AG09319 (cell line): ENCODE data around the gene ARPC5.

ENCODE experiments used
- DNase-seq: peaks from one replicate; pipeline ENCODE4 v3.0.0-alpha.2; 2010; ENCODE audit warnings: low read depth; ENCODE audit errors: extremely low read depth
- TF ChIP-seq, protein P1 (sequence below): IDR thresholded peaks from 2 replicates; pipeline ENCODE4 v1.5.1; 2011; ENCODE audit warnings: low read depth, mild to moderate bottlenecking, inconsistent platforms, low read length, moderate library complexity

Gene ARPC5

DNA sequence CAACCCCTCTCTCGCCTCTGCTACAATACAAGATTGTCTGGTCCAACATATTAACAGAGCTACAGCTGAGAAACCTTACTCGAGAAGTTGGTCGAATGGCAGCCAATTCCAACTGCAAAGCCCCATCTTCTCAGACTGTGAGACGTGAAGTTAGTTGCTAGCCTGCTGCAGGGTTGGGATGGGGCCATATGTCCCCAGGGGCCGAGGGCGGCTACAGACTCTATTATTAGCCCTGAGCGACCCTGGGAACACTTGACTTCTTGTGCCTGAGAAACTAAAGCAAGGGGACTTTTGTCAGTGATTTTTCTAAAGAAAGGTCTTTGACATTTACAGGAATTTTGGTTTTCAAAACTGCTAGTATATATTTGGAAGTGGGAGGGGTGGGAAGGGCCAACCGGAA lies 59.0 kb downstream of the ARPC5 start:
- TF ChIP-seq, protein P1, sequence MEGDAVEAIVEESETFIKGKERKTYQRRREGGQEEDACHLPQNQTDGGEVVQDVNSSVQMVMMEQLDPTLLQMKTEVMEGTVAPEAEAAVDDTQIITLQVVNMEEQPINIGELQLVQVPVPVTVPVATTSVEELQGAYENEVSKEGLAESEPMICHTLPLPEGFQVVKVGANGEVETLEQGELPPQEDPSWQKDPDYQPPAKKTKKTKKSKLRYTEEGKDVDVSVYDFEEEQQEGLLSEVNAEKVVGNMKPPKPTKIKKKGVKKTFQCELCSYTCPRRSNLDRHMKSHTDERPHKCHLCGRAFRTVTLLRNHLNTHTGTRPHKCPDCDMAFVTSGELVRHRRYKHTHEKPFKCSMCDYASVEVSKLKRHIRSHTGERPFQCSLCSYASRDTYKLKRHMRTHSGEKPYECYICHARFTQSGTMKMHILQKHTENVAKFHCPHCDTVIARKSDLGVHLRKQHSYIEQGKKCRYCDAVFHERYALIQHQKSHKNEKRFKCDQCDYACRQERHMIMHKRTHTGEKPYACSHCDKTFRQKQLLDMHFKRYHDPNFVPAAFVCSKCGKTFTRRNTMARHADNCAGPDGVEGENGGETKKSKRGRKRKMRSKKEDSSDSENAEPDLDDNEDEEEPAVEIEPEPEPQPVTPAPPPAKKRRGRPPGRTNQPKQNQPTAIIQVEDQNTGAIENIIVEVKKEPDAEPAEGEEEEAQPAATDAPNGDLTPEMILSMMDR = no peak
- DNase-seq = no peak

DNA sequence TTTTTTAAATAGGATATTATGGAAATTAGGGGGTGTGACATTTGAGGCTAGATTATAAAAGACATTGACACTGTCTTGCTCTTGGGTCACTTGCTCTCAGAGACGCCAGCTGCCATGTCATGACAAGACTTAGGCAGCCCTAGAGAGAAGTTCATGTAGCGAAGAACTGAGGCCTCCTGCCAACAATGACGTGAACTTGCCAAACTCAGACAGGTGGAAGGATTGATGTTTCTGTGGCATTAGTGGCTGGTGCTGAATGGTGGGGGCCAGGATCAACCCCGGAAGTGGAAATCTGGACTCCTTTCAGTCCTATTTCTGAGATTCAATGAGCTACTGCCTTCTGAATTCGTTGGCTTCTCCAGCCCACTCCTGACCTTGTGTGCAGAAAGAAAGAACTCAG lies 60.0 kb downstream of the ARPC5 start:
- no peak for DNase-seq
- TF ChIP-seq, protein P1 = no peak

DNA sequence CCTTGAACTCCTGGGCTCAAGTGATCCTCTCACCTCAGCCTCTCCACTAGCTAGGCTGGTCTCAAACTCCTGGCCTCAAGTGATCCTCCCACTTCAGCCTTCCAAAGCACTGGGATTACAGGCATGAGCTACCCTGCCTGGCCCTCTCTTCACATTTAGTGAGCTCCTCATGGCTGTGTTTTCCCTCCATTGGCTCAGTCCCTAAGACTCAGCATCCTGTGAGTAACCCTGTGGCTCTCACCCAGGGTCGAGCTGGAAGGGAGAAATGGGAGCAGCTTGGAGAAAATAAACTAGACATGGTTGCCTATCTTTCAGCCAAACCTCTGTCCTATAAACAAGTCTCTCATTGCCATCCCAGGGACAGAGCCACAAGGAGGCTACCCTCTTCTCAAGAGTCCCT lies 62.9 kb downstream of the ARPC5 start:
- DNase-seq = no peak
- TF ChIP-seq, protein P1 = no peak

GRCh38 chr1:183571678-183572268 lies 63.8 kb downstream of the ARPC5 start:
- DNase-seq = no peak
- TF ChIP-seq, protein P1 = no peak
